ENCODE results near the gene CCDC8. TPM values are rescaled to one million over a fixed set of nuclear protein-coding genes. Genes with fewer than 3 reads are reported as not detected.

Gene CCDC8, protein sequence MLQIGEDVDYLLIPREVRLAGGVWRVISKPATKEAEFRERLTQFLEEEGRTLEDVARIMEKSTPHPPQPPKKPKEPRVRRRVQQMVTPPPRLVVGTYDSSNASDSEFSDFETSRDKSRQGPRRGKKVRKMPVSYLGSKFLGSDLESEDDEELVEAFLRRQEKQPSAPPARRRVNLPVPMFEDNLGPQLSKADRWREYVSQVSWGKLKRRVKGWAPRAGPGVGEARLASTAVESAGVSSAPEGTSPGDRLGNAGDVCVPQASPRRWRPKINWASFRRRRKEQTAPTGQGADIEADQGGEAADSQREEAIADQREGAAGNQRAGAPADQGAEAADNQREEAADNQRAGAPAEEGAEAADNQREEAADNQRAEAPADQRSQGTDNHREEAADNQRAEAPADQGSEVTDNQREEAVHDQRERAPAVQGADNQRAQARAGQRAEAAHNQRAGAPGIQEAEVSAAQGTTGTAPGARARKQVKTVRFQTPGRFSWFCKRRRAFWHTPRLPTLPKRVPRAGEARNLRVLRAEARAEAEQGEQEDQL
- total RNA-seq (2022; extraction: Qiagen RNA extraction), result not detected in 5 replicates

DNA sequence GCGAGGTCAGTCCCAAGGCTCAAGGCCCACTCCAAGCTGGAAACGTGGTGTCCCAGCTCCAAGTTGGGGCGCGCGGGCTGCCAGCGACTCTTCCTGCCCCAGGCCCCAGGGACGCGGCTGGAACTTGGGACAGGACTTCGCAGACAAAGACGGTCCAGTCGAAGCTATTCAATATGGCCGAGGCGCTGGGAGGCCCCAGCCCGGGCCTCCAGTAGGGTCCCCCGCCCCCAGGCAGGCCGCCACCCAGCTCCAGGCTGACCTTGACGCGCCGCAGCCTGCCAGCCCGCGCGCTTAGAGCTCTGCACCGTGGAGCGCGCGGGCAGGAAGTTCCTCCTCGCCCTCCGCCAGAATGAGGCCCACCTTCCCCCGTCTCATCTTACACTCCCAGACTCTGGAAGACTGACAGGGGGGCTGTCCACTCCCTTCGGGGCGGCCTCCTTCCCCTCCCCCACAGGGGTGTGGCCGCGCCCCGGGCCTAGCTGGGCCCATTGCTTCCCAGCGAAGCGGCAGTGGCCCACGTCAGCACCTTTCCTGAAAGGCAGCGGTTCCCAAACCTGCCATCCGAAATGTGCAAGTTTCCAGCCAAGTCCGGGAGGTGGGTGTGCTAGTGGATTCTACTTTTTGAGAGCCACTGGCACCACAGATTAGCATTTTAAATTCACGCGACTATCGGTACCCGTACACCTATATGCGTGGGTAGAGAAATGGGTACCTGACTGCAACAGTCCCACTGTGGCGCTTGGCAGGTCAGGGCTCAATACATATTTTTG lies at the start of gene CCDC8:
CCDC8 (minus strand) TSS at position 303 of the 770 bp plus-strand sequence. CDS start 754 bp downstream, outside the sequence.

GRCh38 chr19:46428239-46429135 lies 15.1 kb upstream of the CCDC8 start, which contains the start of gene PNMA8C:
TSS of gene PNMA8C (minus strand) at chr19:46428936. CDS start at chr19:46428359, 577 bp downstream.

Other genes with a start within 250 kb of the CCDC8 start
- 1.5 to 2.2 TPM (median 1.7 TPM) in 5 replicates for gene IGFL1, start 183.8 kb downstream of the CCDC8 start, total RNA-seq (2022; extraction: Qiagen RNA extraction)
- 0.02 to 0.36 TPM (median 0.21 TPM) in 4 of 5 replicates, not detected in the other for gene HIF3A, start 116.5 kb downstream of the CCDC8 start, total RNA-seq (2022; extraction: Qiagen RNA extraction)
- 74.4 to 85.7 TPM (median 83.5 TPM) in 5 replicates for gene PPP5C, start 66.5 kb downstream of the CCDC8 start, total RNA-seq (2022; extraction: Qiagen RNA extraction)
- gene PNMA8C, start 15.4 kb upstream of the CCDC8 start, total RNA-seq (2022; extraction: Qiagen RNA extraction), result not detected in 5 replicates
- gene PNMA8A, start 58.0 kb upstream of the CCDC8 start, total RNA-seq (2022; extraction: Qiagen RNA extraction), result 8.1 to 9.4 TPM (median 9.1 TPM) in 5 replicates
- gene PNMA8B, start 82.3 kb upstream of the CCDC8 start, total RNA-seq (2022; extraction: Qiagen RNA extraction), result 0.02 TPM in 1 of 5 replicates, not detected in the others
- gene CALM3, start 187.8 kb upstream of the CCDC8 start, total RNA-seq (2022; extraction: Qiagen RNA extraction), result 191 to 275 TPM (median 258 TPM) in 5 replicates
- gene PTGIR, start 211.5 kb upstream of the CCDC8 start, total RNA-seq (2022; extraction: Qiagen RNA extraction), result 0.14 TPM in 1 of 5 replicates, not detected in the others
- gene GNG8, start 222.6 kb upstream of the CCDC8 start, total RNA-seq (2022; extraction: Qiagen RNA extraction), result not detected in 5 replicates
- gene DACT3, start 247.6 kb upstream of the CCDC8 start, total RNA-seq (2022; extraction: Qiagen RNA extraction), result 0.17 to 0.29 TPM (median 0.26 TPM) in 5 replicates

All from A549 treated with dexamethasone at 1 μM for 4 hours (cell line).